CD4-positive, alpha-beta memory T cell (primary cell): Measurements from ENCODE around the gene CFD. TPM values are rescaled to one million over a fixed set of nuclear protein-coding genes. Genes with fewer than 3 reads are reported as not detected.

ENCODE experiments used
- CTCF ChIA-PET: fragments of 350-600 bp; sonication (Branson Sonifier 250); formaldehyde crosslinking; loops from one replicate; lab custom pipeline; 2021; ENCODE audit warnings: inconsistent platforms; ENCODE audit not compliant: partially characterized antibody; lab: Charles Lee
- POLR2A ChIA-PET: fragments of 350-600 bp; sonication (Branson Sonifier 250); formaldehyde crosslinking; loops from one replicate; lab custom pipeline; 2021; ENCODE audit not compliant: partially characterized antibody; lab: Charles Lee
- DNase-seq, 5 donors: peaks; one replicate each; pipeline versions ENCODE4 v3.0.0 to v3.0.0-alpha.2; 2020 to 2022; ENCODE audit warnings: mixed read lengths in 1 of 5
- H3K27ac ChIP-seq: one replicate; pipeline ENCODE4 v1.7.0; 2013; ENCODE audit warnings: low read depth, low read length
- H3K27me3 ChIP-seq: 2 replicates; pipeline ENCODE4 v1.7.0; 2013; ENCODE audit warnings: mild to moderate bottlenecking, low read length, moderate library complexity; ENCODE audit not compliant: insufficient read depth
- H3K36me3 ChIP-seq: 2 replicates; pipeline ENCODE4 v1.7.0; 2013; ENCODE audit warnings: mild to moderate bottlenecking, low read length, moderate library complexity; ENCODE audit not compliant: insufficient read depth
- H3K4me1 ChIP-seq: 2 replicates; pipeline ENCODE4 v1.7.0; 2013; ENCODE audit warnings: mild to moderate bottlenecking, low read length, moderate library complexity; ENCODE audit not compliant: insufficient read depth
- H3K4me3 ChIP-seq, 2 donors: one replicate each; pipeline ENCODE4 v1.7.0; 2013; ENCODE audit warnings: low read length in 2 of 2, mild to moderate bottlenecking in 1 of 2
- H3K9me3 ChIP-seq, 2 donors: one replicate each; pipeline ENCODE4 v1.7.0; 2013; ENCODE audit warnings: low read length in 2 of 2, control low read depth in 1 of 2; ENCODE audit not compliant: control insufficient read depth in 1 of 2
- H3K27ac Mint-ChIP-seq, 7 donors: one replicate each; pipeline ENCODE4 v1.8.0; 2020 to 2021; ENCODE audit warnings: mixed read lengths in 7 of 7, mild to moderate bottlenecking in 6 of 7, inconsistent platforms in 3 of 7, moderate library complexity in 3 of 7
- H3K27me3 Mint-ChIP-seq, 2 donors: one replicate each; pipeline ENCODE4 v1.8.0; 2020 to 2021; ENCODE audit warnings: mixed read lengths in 2 of 2
- H3K36me3 Mint-ChIP-seq, 2 donors: one replicate each; pipeline ENCODE4 v1.8.0; 2020 to 2021; ENCODE audit warnings: mixed read lengths in 2 of 2, inconsistent platforms in 1 of 2, mild to moderate bottlenecking in 1 of 2
- H3K4me1 Mint-ChIP-seq, 4 donors: one replicate each; pipeline ENCODE4 v1.8.0; 2020 to 2021; ENCODE audit warnings: mixed read lengths in 4 of 4, mild to moderate bottlenecking in 1 of 4
- H3K4me3 Mint-ChIP-seq, 8 donors: one replicate each; pipeline ENCODE4 v1.8.0; 2020 to 2021; ENCODE audit warnings: mixed read lengths in 8 of 8, mild to moderate bottlenecking in 7 of 8, moderate library complexity in 6 of 8, inconsistent platforms in 3 of 8
- H3K9me3 Mint-ChIP-seq, 8 donors: one replicate each; pipeline ENCODE4 v1.8.0; 2020 to 2021; ENCODE audit warnings: mixed read lengths in 8 of 8, mild to moderate bottlenecking in 5 of 8, inconsistent platforms in 3 of 8, moderate library complexity in 1 of 8
- intact Hi-C: fragments of 100-400 bp; cut with micrococcal nuclease; formaldehyde crosslinking; loops from one replicate; pipeline ENCODE4 v1.15.1; 2023
- polyA plus RNA-seq, 2 donors: library from polyadenylated mRNA; unstranded; fragments of 300-500 nt; fragmentation: Illumina TruSeq; gene quantifications; one replicate each; pipeline ENCODE4 v1.2.3, GENCODE V29; 2021
- total RNA-seq, 2 experiments: library from RNA; stranded (reverse); gene quantifications; one replicate each; pipeline ENCODE4 v1.2.3, GENCODE V29; 2021

Gene CFD
- total RNA-seq (1 to 10 TPM in 1 of 2 experiments, under 1 TPM in 1; 0.91 to 1.1 TPM), polyA plus RNA-seq (1 to 10 TPM in 1 of 2 donors, not detected in 1; 4.8 TPM)

GRCh38 chr19:858868-859843 is at the start of gene CFD:
CFD (plus strand) TSS chr19:859664; CDS start chr19:859690, 26 bp downstream.
- POLR2A ChIA-PET = interaction anchor here (0.8 to 1.8 kb wide), 5 partner anchors 34 to 61 kb away, joined by 3 to 5 read pairs (median 3); partner anchors contain the start of gene RNU6-9
- Mint-ChIP-seq H3K27ac (peak within 1 kb of the TSS in 1 of 7 donors; percentile 30), H3K9me3 (peaks cover 0 to 3% (median 0%) of the 10 kb centered on the region in 8 donors), H3K36me3 (peaks cover 0 to 3% of the 10 kb centered on the region in 2 donors), H3K4me1 (peaks cover 5 to 23% (median 12%) of the 10 kb centered on the region in 4 donors), H3K4me3 (peak within 1 kb of the TSS in 1 of 8 donors; percentile 23), H3K27me3 (peaks cover 2 to 4% of the 10 kb centered on the region in 2 donors)
- Histone ChIP-seq H3K4me1 (peaks cover 18% of the 10 kb centered on the region), H3K4me3 (peak within 1 kb of the TSS in 1 of 2 donors; percentile 13), H3K27ac (no peak within 1 kb of the TSS), H3K27me3 (peaks cover 3% of the 10 kb centered on the region), H3K36me3 (no peaks in the 10 kb centered on the region), H3K9me3 (no peaks in the 10 kb centered on the region)
- intact Hi-C loops = no loop called here
- no peak for DNase-seq
- CTCF ChIA-PET = interaction anchor here (0.9 to 4.0 kb wide), 6 partner anchors 13 to 125 kb away, joined by 3 to 43 read pairs (median 3); partner anchors contain the start of gene WDR18

GRCh38 chr19:810077-810855 is 49.2 kb upstream of the CFD start:
- Histone ChIP-seq H3K36me3 (peaks cover 51% of the 10 kb centered on the region), H3K27me3 (no peaks in the 10 kb centered on the region), H3K9me3 (no peaks in the 10 kb centered on the region), H3K4me1 (no peaks in the 10 kb centered on the region), H3K4me3 (no peak overlapping the region), H3K27ac (no peak overlapping the region)
- Mint-ChIP-seq H3K4me3 (no peak overlapping the region), H3K9me3 (peaks cover 0 to 12% (median 0%) of the 10 kb centered on the region in 8 donors), H3K27ac (peak overlapping the region in 3 of 7 donors; percentile 29 to 41 (median 30)), H3K4me1 (peaks cover 6 to 10% (median 8%) of the 10 kb centered on the region in 4 donors), H3K27me3 (no peaks in the 10 kb centered on the region), H3K36me3 (peaks cover 36 to 37% of the 10 kb centered on the region in 2 donors)
- POLR2A ChIA-PET = interaction anchor here (1.1 to 1.9 kb wide), 3 partner anchors 9 to 12 kb away, joined by 3 to 11 read pairs (median 4); partner anchors contain the start of gene PTBP1
- no peak for DNase-seq
- CTCF ChIA-PET = no interaction called here
- intact Hi-C loops = no loop called here

GRCh38 chr19:810883-811489 is 48.5 kb upstream of the CFD start:
- Mint-ChIP-seq H3K36me3 (peaks cover 37 to 38% of the 10 kb centered on the region in 2 donors), H3K27me3 (no peaks in the 10 kb centered on the region), H3K4me3 (no peak overlapping the region), H3K9me3 (peaks cover 0 to 12% (median 0%) of the 10 kb centered on the region in 8 donors), H3K27ac (peak overlapping the region in 1 of 7 donors; percentile 64), H3K4me1 (peaks cover 8 to 12% (median 10%) of the 10 kb centered on the region in 4 donors)
- Histone ChIP-seq H3K27me3 (no peaks in the 10 kb centered on the region), H3K4me3 (no peak overlapping the region), H3K27ac (no peak overlapping the region), H3K9me3 (no peaks in the 10 kb centered on the region), H3K36me3 (peaks cover 46% of the 10 kb centered on the region), H3K4me1 (no peaks in the 10 kb centered on the region)
- ChIA-PET POLR2A (interaction anchor here (1.4 to 1.9 kb wide), 2 partner anchors 10 to 13 kb away, joined by 4 to 11 read pairs; partner anchors contain the start of gene PTBP1), CTCF (no interaction called here)
- no peak for DNase-seq
- intact Hi-C loops = no loop called here

- POLR2A ChIA-PET = interaction anchor here (1.4 kb wide), 1 partner anchor 11 kb away, joined by 4 read pairs; no protein-coding TSS in a partner anchor
- H3K36me3 Mint-ChIP-seq = peaks cover 38 to 39% of the 10 kb centered on the region in 2 donors
- H3K27ac ChIP-seq = no peak overlapping the region
- no peaks in the 10 kb centered on the region for H3K27me3 Mint-ChIP-seq
- intact Hi-C loops = no loop called here
- no peaks in the 10 kb centered on the region for H3K4me1 ChIP-seq
- peaks cover 9 to 13% (median 12%) of the 10 kb centered on the region in 4 donors for H3K4me1 Mint-ChIP-seq
- no peak overlapping the region for H3K4me3 Mint-ChIP-seq
- no peak overlapping the region for H3K4me3 ChIP-seq
- CTCF ChIA-PET = no interaction called here
- peaks cover 44% of the 10 kb centered on the region for H3K36me3 ChIP-seq
- H3K9me3 ChIP-seq = no peaks in the 10 kb centered on the region
- H3K27me3 ChIP-seq = no peaks in the 10 kb centered on the region
- DNase-seq = no peak
- peak overlapping the region in 2 of 7 donors; percentile 23 to 64 for H3K27ac Mint-ChIP-seq
- H3K9me3 Mint-ChIP-seq = peaks cover 0 to 12% (median 0%) of the 10 kb centered on the region in 8 donors
Measured at GRCh38 chr19:811506-812048, 47.9 kb upstream of the CFD start.

- Histone ChIP-seq H3K4me1 (no peaks in the 10 kb centered on the region), H3K9me3 (no peaks in the 10 kb centered on the region), H3K27ac (no peak overlapping the region), H3K4me3 (no peak overlapping the region), H3K36me3 (peaks cover 37% of the 10 kb centered on the region), H3K27me3 (no peaks in the 10 kb centered on the region)
- CTCF ChIA-PET = no interaction called here
- Mint-ChIP-seq H3K36me3 (peaks cover 32 to 37% of the 10 kb centered on the region in 2 donors), H3K27me3 (no peaks in the 10 kb centered on the region), H3K4me1 (peaks cover 8 to 13% (median 10%) of the 10 kb centered on the region in 4 donors), H3K27ac (peak overlapping the region in 1 of 7 donors; percentile 64), H3K9me3 (peaks cover 0 to 15% (median 0%) of the 10 kb centered on the region in 8 donors), H3K4me3 (no peak overlapping the region)
- POLR2A ChIA-PET = interaction anchor here (1.1 to 1.4 kb wide), 2 partner anchors 12 to 17 kb away, joined by 4 read pairs; no protein-coding TSS in a partner anchor
- intact Hi-C loops = no loop called here
- no peak for DNase-seq
Measured at GRCh38 chr19:812049-812746, 47.3 kb upstream of the CFD start.

GRCh38 chr19:812747-813218 is 46.7 kb upstream of the CFD start:
- H3K4me1 ChIP-seq = no peaks in the 10 kb centered on the region
- H3K36me3 Mint-ChIP-seq = peaks cover 26 to 31% of the 10 kb centered on the region in 2 donors
- H3K27ac Mint-ChIP-seq = no peak overlapping the region
- CTCF ChIA-PET = no interaction called here
- intact Hi-C loops = no loop called here
- no peak overlapping the region for H3K4me3 Mint-ChIP-seq
- H3K4me1 Mint-ChIP-seq = peaks cover 2 to 8% (median 4%) of the 10 kb centered on the region in 4 donors
- H3K27me3 ChIP-seq = no peaks in the 10 kb centered on the region
- no peak for DNase-seq
- no peaks in the 10 kb centered on the region for H3K9me3 ChIP-seq
- H3K27ac ChIP-seq = no peak overlapping the region
- peaks cover 0 to 14% (median 0%) of the 10 kb centered on the region in 8 donors for H3K9me3 Mint-ChIP-seq
- POLR2A ChIA-PET = interaction anchor here (1.1 kb wide), 1 partner anchor 17 kb away, joined by 4 read pairs; no protein-coding TSS in a partner anchor
- H3K27me3 Mint-ChIP-seq = no peaks in the 10 kb centered on the region
- no peak overlapping the region for H3K4me3 ChIP-seq
- peaks cover 32% of the 10 kb centered on the region for H3K36me3 ChIP-seq
